PC-3 (cell line): ENCODE results near the gene CHRNA4. TPM values are rescaled to one million over a fixed set of nuclear protein-coding genes. Genes with fewer than 3 reads are reported as not detected.

Experiments
- ATAC-seq: fragments of 200-7000 bp; cut with Tn5 transposase; 2 replicates; pipeline ENCODE4 v1.9.1; 2020; ENCODE audit warnings: mild to moderate bottlenecking, moderate library complexity
- BruUV-seq: library from RNA; stranded (reverse); fragments of 400-500 nt; replicated peaks from 2 replicates; lab custom pipeline; 2021; lab: Mats Ljungman, UMichigan
- CTCF ChIA-PET: fragments of 300-600 bp; sonication (Branson Sonifier 250); formaldehyde crosslinking; loops from one replicate; lab custom pipeline; 2022; ENCODE audit warnings: antibody characterized with exemption; lab: Charles Lee
- POLR2A ChIA-PET: fragments of 300-600 bp; sonication (Branson Sonifier 250); formaldehyde crosslinking; loops from one replicate; lab custom pipeline; 2022; ENCODE audit warnings: antibody characterized with exemption; ENCODE audit not compliant: unreplicated experiment; lab: Charles Lee
- DNase-seq: peaks from one replicate; pipeline ENCODE4 v3.0.0-alpha.2; 2015
- H2AFZ ChIP-seq: fragments of 300-600 bp; sonication (generic); 2 replicates; pipeline ENCODE4 v1.6.0; 2016; ENCODE audit warnings: antibody characterized with exemption, low read length
- H3F3A ChIP-seq: fragments of 300-600 bp; sonication (generic); one replicate; pipeline ENCODE4 v1.6.0; 2017; ENCODE audit warnings: antibody characterized with exemption, low read length, control low read depth, mild to moderate bottlenecking; ENCODE audit not compliant: unreplicated experiment
- H3K27ac ChIP-seq: fragments of 300-600 bp; sonication (generic); 2 replicates; pipeline ENCODE4 v1.5.1; 2016; ENCODE audit warnings: mild to moderate bottlenecking, low read length
- H3K27me3 ChIP-seq: fragments of 300-600 bp; sonication (generic); 2 replicates; pipeline ENCODE4 v1.6.1; 2016; ENCODE audit warnings: low read length, mixed read lengths
- H3K36me3 ChIP-seq: fragments of 300-600 bp; sonication (generic); 2 replicates; pipeline ENCODE4 v1.6.1; 2016; ENCODE audit warnings: low read depth, mixed run types, low read length, mixed read lengths
- H3K4me1 ChIP-seq: fragments of 300-600 bp; sonication (generic); 2 replicates; pipeline ENCODE4 v1.5.1; 2016; ENCODE audit warnings: low read length; ENCODE audit not compliant: insufficient read depth
- H3K4me2 ChIP-seq: fragments of 300-600 bp; sonication (generic); 2 replicates; pipeline ENCODE4 v1.6.0; 2016; ENCODE audit warnings: low read length
- H3K4me3 ChIP-seq: fragments of 300-600 bp; sonication (generic); 2 replicates; pipeline ENCODE4 v1.5.1; 2016; ENCODE audit warnings: mild to moderate bottlenecking, low read length, mixed read lengths
- H3K79me2 ChIP-seq: fragments of 300-600 bp; sonication (generic); 2 replicates; pipeline ENCODE4 v1.6.1; 2017; ENCODE audit warnings: low read length, mixed read lengths
- H3K9ac ChIP-seq: fragments of 300-600 bp; sonication (generic); 2 replicates; pipeline ENCODE4 v1.6.0; 2016; ENCODE audit warnings: mild to moderate bottlenecking, low read length
- H3K9me2 ChIP-seq: fragments of 300-600 bp; sonication (generic); replicated peaks from 2 replicates; pipeline ENCODE4 v1.6.1; 2016; ENCODE audit warnings: mixed run types, low read length, mixed read lengths
- H3K9me3 ChIP-seq: fragments of 300-600 bp; sonication (generic); 2 replicates; pipeline ENCODE4 v1.6.1; 2016; ENCODE audit warnings: low read length, mixed read lengths
- H4K20me1 ChIP-seq: fragments of 300-600 bp; sonication (generic); 2 replicates; pipeline ENCODE4 v1.6.1; 2016; ENCODE audit warnings: low read length, mixed read lengths
- CTCF ChIP-seq: fragments of 300-600 bp; sonication (generic); conservative IDR thresholded peaks from 2 replicates; pipeline ENCODE4 v1.5.1; 2017; ENCODE audit warnings: antibody characterized with exemption, low read depth, mild to moderate bottlenecking, low read length
- EZH2 ChIP-seq: fragments of 300-600 bp; sonication (generic); IDR thresholded peaks from one replicate; pipeline ENCODE4 v1.6.1; 2017; ENCODE audit warnings: antibody characterized with exemption, mild to moderate bottlenecking, low read length; ENCODE audit not compliant: unreplicated experiment
- EZH2phosphoT487 ChIP-seq: fragments of 300-600 bp; sonication (generic); IDR thresholded peaks from 2 replicates; pipeline ENCODE4 v1.6.1; 2018; ENCODE audit warnings: mild to moderate bottlenecking, antibody characterized with exemption, low read length, borderline replicate concordance
- intact Hi-C: fragments of 100-400 bp; cut with micrococcal nuclease; formaldehyde crosslinking; loops from 2 replicates; pipeline ENCODE4 v1.9.0; 2023
- total RNA-seq: library from RNA; depleted of rRNA; stranded (reverse); fragments of >200 nt; gene quantifications from 2 replicates; pipeline ENCODE4 v1.2.3, GENCODE V29; 2014

Gene CHRNA4
- total RNA-seq, 1 experiment from 2014 or later, result not detected

GRCh38 chr20:63305393-63305792 lies 55.8 kb downstream of the CHRNA4 start:
- Histone ChIP-seq H3K27me3 (peaks cover 34% of the 10 kb centered on the region; the same call in 1 of the 2 replicates), H3K9ac (no peak overlapping the region), H3F3A (no peaks in the 10 kb centered on the region), H3K9me3 (no peaks in the 10 kb centered on the region), H3K4me1 (no peaks in the 10 kb centered on the region), H3K9me2 (no peaks in the 10 kb centered on the region), H3K4me3 (no peak overlapping the region), H3K79me2 (no peaks in the 10 kb centered on the region), H4K20me1 (no peaks in the 10 kb centered on the region), H2AFZ (no peak overlapping the region), H3K4me2 (no peak overlapping the region), H3K36me3 (no peaks in the 10 kb centered on the region), H3K27ac (no peak overlapping the region)
- intact Hi-C loops, result no loop called here
- no peak for TF ChIP-seq EZH2phosphoT487
- TF ChIP-seq EZH2, result no peak
- DNase-seq (no peak), ATAC-seq (no peak)
- ChIA-PET POLR2A (no interaction called here), CTCF (no interaction called here)
- no TSS peak for BruUV-seq

- no peak for DNase-seq
These were observed 58.0 kb downstream of the CHRNA4 start for GRCh38 chr20:63303095-63303666.

GRCh38 chr20:63301671-63302070 lies 59.5 kb downstream of the CHRNA4 start:
- Histone ChIP-seq H3K4me2 (no peak overlapping the region), H3K9me2 (no peaks in the 10 kb centered on the region), H4K20me1 (no peaks in the 10 kb centered on the region), H3K27ac (no peak overlapping the region), H3K9me3 (no peaks in the 10 kb centered on the region), H3K9ac (no peak overlapping the region), H3K79me2 (no peaks in the 10 kb centered on the region), H3K27me3 (peaks cover 36% of the 10 kb centered on the region), H3F3A (no peaks in the 10 kb centered on the region), H3K4me3 (no peak overlapping the region), H2AFZ (no peak overlapping the region), H3K36me3 (no peaks in the 10 kb centered on the region), H3K4me1 (no peaks in the 10 kb centered on the region)
- DNase-seq (no peak), ATAC-seq (no peak)
- no TSS peak for BruUV-seq
- ChIA-PET CTCF (no interaction called here), POLR2A (no interaction called here)
- intact Hi-C loops, result no loop called here
- TF ChIP-seq CTCF, result no peak
- no peak for TF ChIP-seq EZH2
- TF ChIP-seq EZH2phosphoT487, result no peak

More at GRCh38 chr20:63303095-63303666, 58.0 kb downstream of the CHRNA4 start:
- H3K4me1 ChIP-seq, result no peaks in the 10 kb centered on the region
- no peak overlapping the region for H3K4me3 ChIP-seq
- H3K4me2 ChIP-seq, result no peak overlapping the region
- H3K79me2 ChIP-seq, result no peaks in the 10 kb centered on the region
- no peaks in the 10 kb centered on the region for H4K20me1 ChIP-seq
- no peaks in the 10 kb centered on the region for H3K9me3 ChIP-seq
- CTCF ChIA-PET, result no interaction called here
- no TSS peak for BruUV-seq
- no peak for TF ChIP-seq EZH2
- TF ChIP-seq CTCF, result no peak
- no peak for TF ChIP-seq EZH2phosphoT487
- no peak overlapping the region for H2AFZ ChIP-seq
- H3K36me3 ChIP-seq, result no peaks in the 10 kb centered on the region
- intact Hi-C loops, result no loop called here
- H3K9ac ChIP-seq, result no peak overlapping the region
- no peaks in the 10 kb centered on the region for H3K9me2 ChIP-seq
- no peaks in the 10 kb centered on the region for H3F3A ChIP-seq
- no peak for ATAC-seq
- no peak overlapping the region for H3K27ac ChIP-seq
- H3K27me3 ChIP-seq, result peaks cover 40% of the 10 kb centered on the region
- POLR2A ChIA-PET, result no interaction called here
